Measurements from ENCODE around the gene DNAJB5.

Gene DNAJB5

GRCh38 chr9:34971146-34971811 lies 18.3 kb upstream of the DNAJB5 start:
- no peak for DNase-seq (ENCODE audit: low read depth)
- TF ChIP-seq, protein P1, sequence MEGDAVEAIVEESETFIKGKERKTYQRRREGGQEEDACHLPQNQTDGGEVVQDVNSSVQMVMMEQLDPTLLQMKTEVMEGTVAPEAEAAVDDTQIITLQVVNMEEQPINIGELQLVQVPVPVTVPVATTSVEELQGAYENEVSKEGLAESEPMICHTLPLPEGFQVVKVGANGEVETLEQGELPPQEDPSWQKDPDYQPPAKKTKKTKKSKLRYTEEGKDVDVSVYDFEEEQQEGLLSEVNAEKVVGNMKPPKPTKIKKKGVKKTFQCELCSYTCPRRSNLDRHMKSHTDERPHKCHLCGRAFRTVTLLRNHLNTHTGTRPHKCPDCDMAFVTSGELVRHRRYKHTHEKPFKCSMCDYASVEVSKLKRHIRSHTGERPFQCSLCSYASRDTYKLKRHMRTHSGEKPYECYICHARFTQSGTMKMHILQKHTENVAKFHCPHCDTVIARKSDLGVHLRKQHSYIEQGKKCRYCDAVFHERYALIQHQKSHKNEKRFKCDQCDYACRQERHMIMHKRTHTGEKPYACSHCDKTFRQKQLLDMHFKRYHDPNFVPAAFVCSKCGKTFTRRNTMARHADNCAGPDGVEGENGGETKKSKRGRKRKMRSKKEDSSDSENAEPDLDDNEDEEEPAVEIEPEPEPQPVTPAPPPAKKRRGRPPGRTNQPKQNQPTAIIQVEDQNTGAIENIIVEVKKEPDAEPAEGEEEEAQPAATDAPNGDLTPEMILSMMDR (IDR thresholded peaks at IDR 0.05; ENCODE audit: insufficient read depth, low read depth, low read length, missing control alignments) = no peak
- H3K4me3 ChIP-seq (ENCODE audit: low read length) = no peak overlapping the region

GRCh38 chr9:34974664-34975063 lies 14.9 kb upstream of the DNAJB5 start:
- TF ChIP-seq, protein P1 (IDR thresholded peaks at IDR 0.05; ENCODE audit: insufficient read depth, low read depth, low read length, missing control alignments) = no peak
- DNase-seq (ENCODE audit: low read depth) = no peak
- no peak overlapping the region for H3K4me3 ChIP-seq (ENCODE audit: low read length)

DNA sequence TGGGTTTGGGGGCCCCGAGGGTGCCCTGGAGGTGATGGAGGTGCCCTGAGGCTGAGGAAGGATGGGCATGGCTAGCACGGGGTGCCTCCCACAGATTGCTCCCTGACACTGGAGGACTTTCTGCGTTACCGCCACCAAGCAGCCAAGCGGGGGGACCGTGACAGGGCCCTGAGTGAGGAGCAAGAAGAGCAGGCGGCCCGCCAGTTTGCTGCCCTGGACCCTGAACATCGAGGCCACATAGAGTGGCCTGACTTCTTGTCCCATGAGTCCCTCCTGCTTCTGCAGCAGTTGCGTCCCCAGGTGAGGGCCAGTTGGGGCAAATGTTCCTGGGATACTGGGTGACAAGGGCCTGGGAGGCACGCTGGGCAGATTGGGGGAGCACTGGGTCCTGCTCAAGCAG lies 13.1 kb upstream of the DNAJB5 start:
- no peak overlapping the region for H3K4me3 ChIP-seq (ENCODE audit: low read length)
- DNase-seq (ENCODE audit: low read depth) = no peak
- TF ChIP-seq, protein P1 (IDR thresholded peaks at IDR 0.05; ENCODE audit: insufficient read depth, low read depth, low read length, missing control alignments) = no peak

GRCh38 chr9:34976992-34977391 lies 12.6 kb upstream of the DNAJB5 start:
- TF ChIP-seq, protein P1 (IDR thresholded peaks at IDR 0.05; ENCODE audit: insufficient read depth, low read depth, low read length, missing control alignments) = no peak
- no peak for DNase-seq (ENCODE audit: low read depth)
- no peak overlapping the region for H3K4me3 ChIP-seq (ENCODE audit: low read length)

GRCh38 chr9:34980181-34980761 lies 9.3 kb upstream of the DNAJB5 start:
- no peak for DNase-seq (ENCODE audit: low read depth)
- no peak overlapping the region for H3K4me3 ChIP-seq (ENCODE audit: low read length)
- TF ChIP-seq, protein P1 (IDR thresholded peaks at IDR 0.05; ENCODE audit: insufficient read depth, low read depth, low read length, missing control alignments) = no peak

- TF ChIP-seq, protein P1 (IDR thresholded peaks at IDR 0.05; ENCODE audit: insufficient read depth, low read depth, low read length, missing control alignments) = no peak
- no peak overlapping the region for H3K4me3 ChIP-seq (ENCODE audit: low read length)
- DNase-seq (ENCODE audit: low read depth) = no peak
These were observed 7.2 kb upstream of the DNAJB5 start for GRCh38 chr9:34982361-34982760.

DNA sequence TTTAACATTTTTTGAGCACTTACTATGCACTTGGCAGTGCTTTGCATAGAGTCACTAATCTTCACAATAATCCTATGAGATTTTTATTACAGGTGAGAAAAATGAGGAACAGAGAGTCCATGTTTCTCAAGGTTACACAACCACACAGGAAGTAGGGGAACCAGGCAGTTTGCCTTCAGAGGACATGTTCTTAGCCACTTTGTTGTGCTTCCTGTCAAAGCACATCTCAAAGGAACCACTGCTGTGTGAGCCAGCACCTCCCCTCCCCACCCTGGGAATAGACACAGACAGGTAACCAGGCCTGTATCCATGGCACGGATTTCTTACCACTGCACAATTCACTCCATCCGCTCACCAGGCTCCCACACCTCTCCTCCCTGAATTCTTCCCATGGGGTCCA lies 6.3 kb upstream of the DNAJB5 start:
- no peak for DNase-seq (ENCODE audit: low read depth)
- no peak overlapping the region for H3K4me3 ChIP-seq (ENCODE audit: low read length)
- TF ChIP-seq, protein P1 (IDR thresholded peaks at IDR 0.05; ENCODE audit: insufficient read depth, low read depth, low read length, missing control alignments) = no peak
